NCI-H748 (cell line): ENCODE data around the gene SECISBP2.

ENCODE experiments used
- DNase-seq: peaks from one replicate; lab custom pipeline; 2025; ENCODE audit not compliant: unreplicated experiment; lab: John Stamatoyannopoulos, UW

SECISBP2 gene

GRCh38 chr9:89380437-89381307 is 62.4 kb downstream of the SECISBP2 start:
- DNase-seq: no peak

- DNase-seq: no peak
These were observed 63.0 kb downstream of the SECISBP2 start for GRCh38 chr9:89381308-89381609.

GRCh38 chr9:89382026-89382986 is 64.0 kb downstream of the SECISBP2 start:
- DNase-seq: no peak

- DNase-seq: no peak
These were observed 64.9 kb downstream of the SECISBP2 start for GRCh38 chr9:89383030-89383720.

GRCh38 chr9:89383721-89384300 is 65.5 kb downstream of the SECISBP2 start:
- DNase-seq: no peak

GRCh38 chr9:89384783-89385182 is 66.5 kb downstream of the SECISBP2 start:
- no peak for DNase-seq

- no peak for DNase-seq
These were observed 67.9 kb downstream of the SECISBP2 start for GRCh38 chr9:89386206-89386605.

- no peak for DNase-seq
These were observed 68.5 kb downstream of the SECISBP2 start for GRCh38 chr9:89386797-89387196.

- DNase-seq: no peak
These were observed 69.0 kb downstream of the SECISBP2 start for GRCh38 chr9:89387197-89387849.

- DNase-seq: no peak
These were observed 70.0 kb downstream of the SECISBP2 start for GRCh38 chr9:89388084-89388867.

- no peak for DNase-seq
These were observed 70.5 kb downstream of the SECISBP2 start for GRCh38 chr9:89388868-89389177.

- DNase-seq: no peak
These were observed 71.8 kb downstream of the SECISBP2 start for GRCh38 chr9:89390068-89390555.

- no peak for DNase-seq
These were observed 72.3 kb downstream of the SECISBP2 start for GRCh38 chr9:89390578-89391116.

GRCh38 chr9:89391585-89391984 is 73.3 kb downstream of the SECISBP2 start:
- no peak for DNase-seq

GRCh38 chr9:89394412-89394811 is 76.1 kb downstream of the SECISBP2 start:
- DNase-seq: no peak

- no peak for DNase-seq
These were observed 77.8 kb downstream of the SECISBP2 start for GRCh38 chr9:89395931-89396710.

GRCh38 chr9:89397471-89397870 is 79.2 kb downstream of the SECISBP2 start:
- no peak for DNase-seq

- no peak for DNase-seq
These were observed 80.3 kb downstream of the SECISBP2 start for GRCh38 chr9:89398621-89399020.
